Measurements from ENCODE around the gene SPINK2. TPM values are rescaled to one million over a fixed set of nuclear protein-coding genes. Genes with fewer than 3 reads are reported as not detected.

Gene SPINK2
- total and polyA plus RNA-seq, 2 of the 4 experiments (the other 2 are of a cell fraction) = not detected

GRCh38 chr4:56823933-56824600 is 2.6 kb upstream of the SPINK2 start:
- H2AK5ac ChIP-seq (ENCODE audit: low read depth, low read length) = no peak overlapping the region
- H4K91ac ChIP-seq (ENCODE audit: insufficient read depth, low read depth, low read length) = no peak overlapping the region
- WGBS, 2 experiments (ENCODE audit: extremely low coverage in 2 of 2, insufficient read length in 1 of 2) = 67% methylated on average over 1 of the region's 2 CpGs; no CpG with 5 or more reads in 1 of the 2 experiments
- H2AFZ ChIP-seq (replicated peaks; ENCODE audit: low read length, poor library complexity) = no peak overlapping the region
- in situ Hi-C loops (cut with MboI; ENCODE audit: low sequenced_read_pairs) = no loop called here
- intact Hi-C loops (cut with micrococcal nuclease) = no loop called here
- H3K9me3 ChIP-seq (ENCODE audit: control insufficient read depth, insufficient read depth, low read length) = peaks cover 5% of the 10 kb centered on the region
- no peaks in the 10 kb centered on the region; the same call in 1 of the 2 replicates for H3K4me1 ChIP-seq (ENCODE audit: control insufficient read depth, insufficient read depth, low read length)
- no peaks in the 10 kb centered on the region for H3K36me3 ChIP-seq (ENCODE audit: control insufficient read depth, insufficient read depth, low read length)
- H2BK5ac ChIP-seq (ENCODE audit: low read depth, low read length, poor library complexity, severe bottlenecking) = no peak overlapping the region
- no peak overlapping the region for H4K8ac ChIP-seq (ENCODE audit: low read depth in 2 of 2, low read length in 2 of 2)
- H4K20me1 ChIP-seq (ENCODE audit: insufficient read depth, low read length) = no peaks in the 10 kb centered on the region
- no peak overlapping the region for H3K27ac ChIP-seq (ENCODE audit: insufficient read depth, low read length)
- H3K4me2 ChIP-seq (ENCODE audit: low read depth, low read length) = no peak overlapping the region
- ATAC-seq (ENCODE audit: low read depth) (no peak), DNase-seq (no peak)
- no peak overlapping the region for H3K56ac ChIP-seq (ENCODE audit: extremely low read depth, insufficient read depth, low read length)
- no peak overlapping the region for H2BK20ac ChIP-seq (ENCODE audit: low read depth, low read length)
- no peak overlapping the region for H3K18ac ChIP-seq (ENCODE audit: low read depth, low read length)
- no peak overlapping the region for H3K4me3 ChIP-seq (ENCODE audit: insufficient read depth, low read depth, low read length)
- peaks cover 34% of the 10 kb centered on the region for H3K27me3 ChIP-seq (ENCODE audit: control insufficient read depth, insufficient read depth, low read length)
- H3K23ac ChIP-seq (ENCODE audit: low read depth, low read length) = no peak overlapping the region
- H3K9me1 ChIP-seq (ENCODE audit: insufficient read depth, low read length) = no peaks in the 10 kb centered on the region
- no peak overlapping the region for H2BK15ac ChIP-seq (ENCODE audit: low read depth, low read length)
- H3K9ac ChIP-seq (ENCODE audit: low read depth, low read length) = no peak overlapping the region
- no TSS peak for BruUV-seq (replicated peaks)
- no peaks in the 10 kb centered on the region for H3K79me1 ChIP-seq (ENCODE audit: low read depth in 1 of 2, low read length in 2 of 2)
- no peak for TF ChIP-seq CTCF (conservative IDR thresholded peaks at IDR 0.05; ENCODE audit: low read depth, low read length)
- POLR2A ChIA-PET (ENCODE audit: unreplicated experiment) = no interaction called here
- dilution Hi-C loops (cut with HindIII; ENCODE audit: low sequenced_read_pairs, unreplicated experiment) = no loop called here
- CTCF ChIA-PET = no interaction called here
- H4K5ac ChIP-seq (ENCODE audit: low read depth, low read length) = no peak overlapping the region
- no peak overlapping the region for H3K4ac ChIP-seq (ENCODE audit: low read depth, low read length)
- H2BK120ac ChIP-seq (ENCODE audit: low read depth, low read length) = no peak overlapping the region
- no peak overlapping the region for H2AK9ac ChIP-seq (replicated peaks; ENCODE audit: low read depth, low read length, poor library complexity)
- no peak overlapping the region for H3K14ac ChIP-seq (replicated peaks; ENCODE audit: low read depth, low read length)
